ENCODE data around the gene MYBBP1A.

MYBBP1A gene

GRCh38 chr17:4551796-4552525 lies 3.2 kb downstream of the MYBBP1A start:
- Histone ChIP-seq H3K27ac (replicated peaks) (no peak overlapping the region), H3K4me3 (replicated peaks; ENCODE audit: insufficient read depth, low read length) (no peak overlapping the region), H3K27me3 (ENCODE audit: insufficient read depth, poor library complexity, severe bottlenecking) (no peaks in the 10 kb centered on the region)
- no peak for DNase-seq (ENCODE audit: low read depth in 1 of 2, low spot score in 1 of 2)
- TF ChIP-seq GABPA (IDR thresholded peaks at IDR 0.05; ENCODE audit: low read depth) (no peak), SPI1 (IDR thresholded peaks at IDR 0.05; ENCODE audit: borderline replicate concordance, low read depth) (no peak), POLR2AphosphoS5 (IDR thresholded peaks at IDR 0.05; ENCODE audit: low read depth) (no peak)
- TF ChIP-seq, protein P1, sequence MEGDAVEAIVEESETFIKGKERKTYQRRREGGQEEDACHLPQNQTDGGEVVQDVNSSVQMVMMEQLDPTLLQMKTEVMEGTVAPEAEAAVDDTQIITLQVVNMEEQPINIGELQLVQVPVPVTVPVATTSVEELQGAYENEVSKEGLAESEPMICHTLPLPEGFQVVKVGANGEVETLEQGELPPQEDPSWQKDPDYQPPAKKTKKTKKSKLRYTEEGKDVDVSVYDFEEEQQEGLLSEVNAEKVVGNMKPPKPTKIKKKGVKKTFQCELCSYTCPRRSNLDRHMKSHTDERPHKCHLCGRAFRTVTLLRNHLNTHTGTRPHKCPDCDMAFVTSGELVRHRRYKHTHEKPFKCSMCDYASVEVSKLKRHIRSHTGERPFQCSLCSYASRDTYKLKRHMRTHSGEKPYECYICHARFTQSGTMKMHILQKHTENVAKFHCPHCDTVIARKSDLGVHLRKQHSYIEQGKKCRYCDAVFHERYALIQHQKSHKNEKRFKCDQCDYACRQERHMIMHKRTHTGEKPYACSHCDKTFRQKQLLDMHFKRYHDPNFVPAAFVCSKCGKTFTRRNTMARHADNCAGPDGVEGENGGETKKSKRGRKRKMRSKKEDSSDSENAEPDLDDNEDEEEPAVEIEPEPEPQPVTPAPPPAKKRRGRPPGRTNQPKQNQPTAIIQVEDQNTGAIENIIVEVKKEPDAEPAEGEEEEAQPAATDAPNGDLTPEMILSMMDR (IDR thresholded peaks at IDR 0.05; ENCODE audit: insufficient read depth, low read length) = no peak
- TF ChIP-seq, protein P2, sequence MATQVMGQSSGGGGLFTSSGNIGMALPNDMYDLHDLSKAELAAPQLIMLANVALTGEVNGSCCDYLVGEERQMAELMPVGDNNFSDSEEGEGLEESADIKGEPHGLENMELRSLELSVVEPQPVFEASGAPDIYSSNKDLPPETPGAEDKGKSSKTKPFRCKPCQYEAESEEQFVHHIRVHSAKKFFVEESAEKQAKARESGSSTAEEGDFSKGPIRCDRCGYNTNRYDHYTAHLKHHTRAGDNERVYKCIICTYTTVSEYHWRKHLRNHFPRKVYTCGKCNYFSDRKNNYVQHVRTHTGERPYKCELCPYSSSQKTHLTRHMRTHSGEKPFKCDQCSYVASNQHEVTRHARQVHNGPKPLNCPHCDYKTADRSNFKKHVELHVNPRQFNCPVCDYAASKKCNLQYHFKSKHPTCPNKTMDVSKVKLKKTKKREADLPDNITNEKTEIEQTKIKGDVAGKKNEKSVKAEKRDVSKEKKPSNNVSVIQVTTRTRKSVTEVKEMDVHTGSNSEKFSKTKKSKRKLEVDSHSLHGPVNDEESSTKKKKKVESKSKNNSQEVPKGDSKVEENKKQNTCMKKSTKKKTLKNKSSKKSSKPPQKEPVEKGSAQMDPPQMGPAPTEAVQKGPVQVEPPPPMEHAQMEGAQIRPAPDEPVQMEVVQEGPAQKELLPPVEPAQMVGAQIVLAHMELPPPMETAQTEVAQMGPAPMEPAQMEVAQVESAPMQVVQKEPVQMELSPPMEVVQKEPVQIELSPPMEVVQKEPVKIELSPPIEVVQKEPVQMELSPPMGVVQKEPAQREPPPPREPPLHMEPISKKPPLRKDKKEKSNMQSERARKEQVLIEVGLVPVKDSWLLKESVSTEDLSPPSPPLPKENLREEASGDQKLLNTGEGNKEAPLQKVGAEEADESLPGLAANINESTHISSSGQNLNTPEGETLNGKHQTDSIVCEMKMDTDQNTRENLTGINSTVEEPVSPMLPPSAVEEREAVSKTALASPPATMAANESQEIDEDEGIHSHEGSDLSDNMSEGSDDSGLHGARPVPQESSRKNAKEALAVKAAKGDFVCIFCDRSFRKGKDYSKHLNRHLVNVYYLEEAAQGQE (IDR thresholded peaks at IDR 0.05; ENCODE audit: insufficient replicate concordance, low read depth) = no peak

GRCh38 chr17:4551141-4551540 lies 4.0 kb downstream of the MYBBP1A start:
- no peak overlapping the region for H3K4me3 ChIP-seq (replicated peaks; ENCODE audit: insufficient read depth, low read length)
- no peaks in the 10 kb centered on the region for H3K27me3 ChIP-seq (ENCODE audit: insufficient read depth, poor library complexity, severe bottlenecking)
- peak in 1 of 2 experiments; percentile 29 for DNase-seq (ENCODE audit: low read depth in 1 of 2, low spot score in 1 of 2)
- TF ChIP-seq SPI1 (IDR thresholded peaks at IDR 0.05; ENCODE audit: borderline replicate concordance, low read depth) = no peak
- TF ChIP-seq, protein P2 (IDR thresholded peaks at IDR 0.05; ENCODE audit: insufficient replicate concordance, low read depth) = no peak
- TF ChIP-seq, protein P1 (IDR thresholded peaks at IDR 0.05; ENCODE audit: insufficient read depth, low read length) = no peak
- TF ChIP-seq GABPA (IDR thresholded peaks at IDR 0.05; ENCODE audit: low read depth) = no peak
- no peak for TF ChIP-seq POLR2AphosphoS5 (IDR thresholded peaks at IDR 0.05; ENCODE audit: low read depth)
- no peak overlapping the region for H3K27ac ChIP-seq (replicated peaks)

- Histone ChIP-seq H3K27ac (replicated peaks) (no peak overlapping the region), H3K27me3 (ENCODE audit: insufficient read depth, poor library complexity, severe bottlenecking) (no peaks in the 10 kb centered on the region), H3K4me3 (replicated peaks; ENCODE audit: insufficient read depth, low read length) (no peak overlapping the region)
- no peak for TF ChIP-seq SPI1 (IDR thresholded peaks at IDR 0.05; ENCODE audit: borderline replicate concordance, low read depth)
- TF ChIP-seq, protein P1 (IDR thresholded peaks at IDR 0.05; ENCODE audit: insufficient read depth, low read length) = no peak
- TF ChIP-seq POLR2AphosphoS5 (IDR thresholded peaks at IDR 0.05; ENCODE audit: low read depth) = no peak
- TF ChIP-seq, protein P2 (IDR thresholded peaks at IDR 0.05; ENCODE audit: insufficient replicate concordance, low read depth) = no peak
- no peak for TF ChIP-seq GABPA (IDR thresholded peaks at IDR 0.05; ENCODE audit: low read depth)
- DNase-seq (ENCODE audit: low read depth in 1 of 2, low spot score in 1 of 2) = no peak
Observed at GRCh38 chr17:4550534-4551039, 4.6 kb downstream of the MYBBP1A start.
